SK-N-SH (cell line): ENCODE results near the gene UMODL1. TPM values are rescaled to one million over a fixed set of nuclear protein-coding genes. Genes with fewer than 3 reads are reported as not detected.

Experiments used
- CTCF ChIA-PET: fragments of 300-600, 350-600 bp; formaldehyde crosslinking; extraction: SDS; loops from one replicate; lab custom pipeline; 2021; lab: Yijun Ruan, JAX
- POLR2A ChIA-PET: fragments of 350-600 bp; sonication (Branson Sonifier 250); formaldehyde crosslinking; extraction: SDS; loops from one replicate; lab custom pipeline; 2020; ENCODE audit warnings: antibody characterized with exemption, inconsistent platforms; lab: Yijun Ruan, JAX
- DNase-seq: peaks from one replicate; pipeline ENCODE4 v3.0.0; 2012
- H2AFZ ChIP-seq: fragments of 200-600 bp; sonication (generic); 2 replicates; pipeline ENCODE4 v1.8.1; 2016; ENCODE audit warnings: antibody characterized with exemption, mild to moderate bottlenecking, low read depth
- H3F3A ChIP-seq: fragments of 200-600 bp; sonication (generic); replicated peaks from 2 replicates; pipeline ENCODE3; 2016; ENCODE audit warnings: antibody characterized with exemption, mild to moderate bottlenecking; ENCODE audit not compliant: insufficient read depth
- H3K27ac ChIP-seq, 2 experiments: fragments of 200-500 bp in 1 of 2; fragments of 200-600 bp in 1 of 2; sonication (Bioruptor generic) in 1 of 2; sonication (generic), shearing (Covaris generic) in 1 of 2; 2 replicates each; pipeline versions ENCODE4 v1.5.1 to v1.6.1; 2014 to 2016; ENCODE audit warnings: low read depth in 2 of 2, inconsistent platforms in 1 of 2, low read length in 1 of 2, mild to moderate bottlenecking in 1 of 2, mixed read lengths in 1 of 2
- H3K27me3 ChIP-seq: fragments of 200-600 bp; sonication (generic), shearing (Covaris generic); 2 replicates; pipeline ENCODE4 v1.6.1; 2016; ENCODE audit warnings: mixed run types; ENCODE audit not compliant: insufficient read depth
- H3K36me3 ChIP-seq, 2 experiments: fragments of 200-500 bp in 1 of 2; fragments of 200-600 bp in 1 of 2; sonication (Bioruptor generic) in 1 of 2; sonication (generic) in 1 of 2; replicated peaks in 1 of 2; 2 replicates each; pipeline versions ENCODE3 to v1.5.1; 2014 to 2016; ENCODE audit warnings: low read length in 1 of 2, mild to moderate bottlenecking in 1 of 2; ENCODE audit not compliant: insufficient read depth in 2 of 2, control insufficient read depth in 1 of 2
- H3K4me1 ChIP-seq, 2 experiments: fragments of 200-500 bp in 1 of 2; fragments of 200-600 bp in 1 of 2; sonication (Bioruptor generic) in 1 of 2; sonication (generic), shearing (Covaris generic) in 1 of 2; 2 replicates each; pipeline versions ENCODE4 v1.5.1 to v1.6.1; 2014 to 2016; ENCODE audit warnings: low read depth in 1 of 2, low read length in 1 of 2, mixed run types in 1 of 2; ENCODE audit not compliant: insufficient read depth in 2 of 2, control insufficient read depth in 1 of 2
- H3K4me2 ChIP-seq: fragments of 200-600 bp; sonication (generic), shearing (Covaris generic); 2 replicates; pipeline ENCODE4 v1.6.1; 2017; ENCODE audit warnings: mixed run types
- H3K4me3 ChIP-seq, 2 experiments: fragments of 200-500 bp in 1 of 2; fragments of 200-600 bp in 1 of 2; sonication (Bioruptor generic) in 1 of 2; sonication (generic), shearing (Covaris generic) in 1 of 2; 2 replicates each; pipeline versions ENCODE4 v1.5.1 to v1.8.1; 2014 to 2016; ENCODE audit warnings: low read depth in 2 of 2, inconsistent platforms in 1 of 2, low read length in 1 of 2, mild to moderate bottlenecking in 1 of 2, mixed read lengths in 1 of 2, moderate library complexity in 1 of 2
- H3K79me2 ChIP-seq: fragments of 200-600 bp; sonication (generic); 2 replicates; pipeline ENCODE4 v1.8.1; 2017; ENCODE audit warnings: mild to moderate bottlenecking; ENCODE audit not compliant: insufficient read depth
- H3K9ac ChIP-seq: fragments of 200-600 bp; sonication (generic); 2 replicates; pipeline ENCODE4 v1.6.1; 2017; ENCODE audit warnings: mixed run types
- H3K9me2 ChIP-seq: fragments of 200-600 bp; sonication (generic); 2 replicates; pipeline ENCODE4 v1.6.1; 2017; ENCODE audit warnings: mixed run types
- H3K9me3 ChIP-seq: fragments of 200-600 bp; sonication (generic); 2 replicates; pipeline ENCODE4 v1.6.1; 2017; ENCODE audit warnings: mixed run types, mild to moderate bottlenecking, moderate library complexity
- H4K20me1 ChIP-seq: fragments of 200-600 bp; sonication (generic); 2 replicates; pipeline ENCODE4 v1.6.1; 2017; ENCODE audit warnings: mild to moderate bottlenecking, mixed run types; ENCODE audit not compliant: insufficient read depth
- EZH2phosphoT487 ChIP-seq: fragments of 200-600 bp; sonication (generic); IDR thresholded peaks from 2 replicates; pipeline ENCODE4 v1.6.1; 2017; ENCODE audit warnings: low read depth, mixed run types, mild to moderate bottlenecking, antibody characterized with exemption, moderate library complexity, borderline replicate concordance
- FOSL2 ChIP-seq: IDR thresholded peaks from 2 replicates; pipeline ENCODE4 v1.4.0; 2012; ENCODE audit warnings: low read depth, mild to moderate bottlenecking, moderate library complexity, borderline replicate concordance
- FOXM1 ChIP-seq: IDR thresholded peaks from 2 replicates; pipeline ENCODE4 v1.4.0; 2012; ENCODE audit warnings: low read depth, mild to moderate bottlenecking
- GABPA ChIP-seq: IDR thresholded peaks from 2 replicates; pipeline ENCODE4 v1.4.0; 2012; ENCODE audit warnings: low read depth, mild to moderate bottlenecking
- POLR2AphosphoS5 ChIP-seq: IDR thresholded peaks from 2 replicates; pipeline ENCODE4 v1.6.1; 2012; ENCODE audit warnings: low read depth, low read length
- RCOR1 ChIP-seq: fragments of 150-350 bp; IDR thresholded peaks from 2 replicates; pipeline ENCODE4 v1.6.1; 2017; ENCODE audit warnings: antibody characterized with exemption, low read length
- USF2 ChIP-seq: fragments of 150-350 bp; IDR thresholded peaks from 2 replicates; pipeline ENCODE4 v1.6.1; 2017; ENCODE audit warnings: antibody characterized with exemption, low read length, low read depth, borderline replicate concordance
- WGBS: methylation state at CpG from one replicate; pipeline ENCODE4 v1.1.6; 2017; ENCODE audit warnings: low lambda C conversion rate; 5-methylcytosine and 5-hydroxymethylcytosine counted together
- polyA plus RNA-seq, 3 experiments: library from polyadenylated mRNA; depleted of rRNA; stranded (reverse); fragments of >200 nt; gene quantifications; 2 replicates each; pipeline ENCODE4 v1.2.3, GENCODE V29; 2012
- TF ChIP-seq, protein P1 (sequence below): fragments of 150-350 bp; IDR thresholded peaks from 2 replicates; pipeline ENCODE4 v1.6.1; 2016; ENCODE audit warnings: mild to moderate bottlenecking, low read depth, low read length

UMODL1 gene
- polyA plus RNA-seq, 1 of the 3 experiments (the other 2 are of a cell fraction) = not detected

DNA sequence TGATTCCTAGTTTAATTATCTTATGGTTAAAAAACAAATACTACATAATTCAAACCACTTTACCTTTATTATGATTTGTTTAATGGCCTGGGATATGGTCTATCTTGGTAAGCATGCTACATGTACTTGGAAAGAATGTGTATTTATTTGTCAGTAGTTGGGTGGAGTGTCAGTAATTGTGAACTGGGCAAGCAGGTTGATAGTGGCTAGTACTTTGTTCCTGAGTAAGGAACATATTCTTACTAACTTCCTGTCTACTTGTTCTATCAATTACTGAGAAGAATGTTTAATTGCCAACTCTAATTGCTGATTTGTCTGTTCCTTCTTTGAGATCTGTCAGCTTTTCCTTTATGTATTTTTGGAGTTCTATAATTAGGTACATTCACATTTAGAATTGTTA lies 98.6 kb downstream of the UMODL1 start:
- no peak overlapping the region for H3K27ac ChIP-seq
- H3K4me2 ChIP-seq = no peak overlapping the region
- no peaks in the 10 kb centered on the region for H3K4me1 ChIP-seq
- no peaks in the 10 kb centered on the region for H3K9me3 ChIP-seq
- H3K27me3 ChIP-seq = no peaks in the 10 kb centered on the region
- no peaks in the 10 kb centered on the region for H3F3A ChIP-seq
- no peaks in the 10 kb centered on the region for H4K20me1 ChIP-seq
- TF ChIP-seq EZH2phosphoT487 (no peak), FOSL2 (no peak), USF2 (no peak), POLR2AphosphoS5 (no peak), GABPA (no peak), RCOR1 (no peak)
- TF ChIP-seq, protein P1, sequence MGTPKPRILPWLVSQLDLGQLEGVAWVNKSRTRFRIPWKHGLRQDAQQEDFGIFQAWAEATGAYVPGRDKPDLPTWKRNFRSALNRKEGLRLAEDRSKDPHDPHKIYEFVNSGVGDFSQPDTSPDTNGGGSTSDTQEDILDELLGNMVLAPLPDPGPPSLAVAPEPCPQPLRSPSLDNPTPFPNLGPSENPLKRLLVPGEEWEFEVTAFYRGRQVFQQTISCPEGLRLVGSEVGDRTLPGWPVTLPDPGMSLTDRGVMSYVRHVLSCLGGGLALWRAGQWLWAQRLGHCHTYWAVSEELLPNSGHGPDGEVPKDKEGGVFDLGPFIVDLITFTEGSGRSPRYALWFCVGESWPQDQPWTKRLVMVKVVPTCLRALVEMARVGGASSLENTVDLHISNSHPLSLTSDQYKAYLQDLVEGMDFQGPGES = no peak
- TF ChIP-seq, all 33 proteins: peak for 0
- Histone ChIP-seq H3K79me2 (no peaks in the 10 kb centered on the region), H3K4me3 (no peak overlapping the region), H3K36me3 (no peaks in the 10 kb centered on the region), H2AFZ (no peak overlapping the region), H3K9ac (no peak overlapping the region), H3K9me2 (no peaks in the 10 kb centered on the region)
- no peak for DNase-seq
- POLR2A ChIA-PET = no interaction called here
- CTCF ChIA-PET = interaction anchor here (2.2 kb wide), 1 partner anchor 24 kb away, joined by 8 read pairs; no protein-coding TSS in a partner anchor

DNA sequence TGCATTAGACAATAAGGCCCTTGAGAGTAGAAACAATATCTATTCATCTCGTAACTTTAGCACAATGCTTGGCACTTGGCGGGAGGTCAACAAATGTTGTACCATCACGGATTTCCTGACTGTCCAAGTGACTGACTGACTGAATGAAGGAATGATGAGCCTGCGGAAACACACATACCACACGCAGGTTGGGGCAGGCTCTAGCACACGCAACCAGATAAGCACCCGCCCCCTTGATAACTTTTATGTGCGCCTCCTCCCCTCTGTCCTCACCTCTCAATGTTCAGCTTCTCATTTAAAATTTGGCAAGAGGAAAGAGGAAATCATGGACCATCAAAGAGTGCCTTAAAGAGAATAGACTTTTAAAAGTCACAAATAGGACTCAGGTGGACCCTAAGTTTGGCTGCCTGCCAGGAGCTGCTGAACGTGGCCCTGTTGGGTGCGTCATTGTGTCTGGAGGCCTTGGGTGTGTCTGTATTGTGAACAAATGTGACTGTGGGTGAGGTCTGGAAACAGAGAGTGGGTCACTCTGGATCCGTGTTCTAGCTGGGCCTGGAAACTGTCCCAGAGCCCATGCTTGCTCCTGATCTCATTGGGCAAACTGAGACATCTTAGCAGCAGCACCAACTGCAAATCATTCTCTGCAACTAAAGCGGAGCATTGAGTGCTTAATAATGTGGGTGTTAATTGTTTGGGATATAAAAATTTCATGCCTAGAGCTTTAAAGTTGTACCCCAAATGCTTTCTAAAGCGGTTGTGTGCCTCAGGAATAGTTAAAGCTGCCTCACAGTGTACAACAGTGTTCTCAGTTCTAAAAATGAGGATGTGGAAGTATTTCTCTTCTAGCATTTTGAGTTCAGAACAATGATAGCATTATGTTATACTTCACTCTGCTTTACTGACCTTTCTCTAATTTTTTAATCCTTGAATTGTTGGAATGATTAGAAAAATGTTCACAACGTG lies 100.3 kb downstream of the UMODL1 start:
- Histone ChIP-seq H3K27me3 (no peaks in the 10 kb centered on the region), H3K4me3 (no peak overlapping the region), H3K4me2 (no peak overlapping the region), H3K9ac (no peak overlapping the region), H4K20me1 (no peaks in the 10 kb centered on the region), H3K79me2 (no peaks in the 10 kb centered on the region), H3K27ac (no peak overlapping the region)
- DNase-seq = no peak
- ChIA-PET CTCF (interaction anchor here (0.8 to 1.0 kb wide), 3 partner anchors 11 to 89 kb away, joined by 3 read pairs; no protein-coding TSS in a partner anchor), POLR2A (no interaction called here)
- TF ChIP-seq FOSL2 (no peak), FOXM1 (no peak)
- TF ChIP-seq, all 33 proteins: peak for 0
- Histone ChIP-seq H3K9me2 (no peaks in the 10 kb centered on the region), H3K4me1 (no peaks in the 10 kb centered on the region), H3K36me3 (no peaks in the 10 kb centered on the region), H3K9me3 (no peaks in the 10 kb centered on the region), H2AFZ (no peak overlapping the region), H3F3A (no peaks in the 10 kb centered on the region)
- WGBS = 63% methylated on average over 14 of the region's 14 CpGs
